Duodenal mucosa (tissue), 2 donors: ENCODE data around the gene HSD17B3.
"Not testable (repeated sequence)": the region's sequence is repeated elsewhere in the genome, so short reads cannot be mapped to it uniquely, and the experiment has no call there.

Source experiments
- H3K27ac ChIP-seq: one replicate; pipeline ENCODE4 v1.7.0; 2013; ENCODE audit warnings: low read depth, low read length
- H3K27me3 ChIP-seq, 2 donors: one replicate each; pipeline ENCODE4 v1.7.0; 2013; ENCODE audit warnings: low read length in 2 of 2, control low read depth in 1 of 2; ENCODE audit not compliant: insufficient read depth in 2 of 2, control insufficient read depth in 1 of 2
- H3K36me3 ChIP-seq, 2 donors: one replicate each; pipeline ENCODE4 v1.7.0; 2013; ENCODE audit warnings: low read length in 2 of 2, control low read depth in 1 of 2; ENCODE audit not compliant: insufficient read depth in 2 of 2, control insufficient read depth in 1 of 2
- H3K4me1 ChIP-seq, 2 donors: one replicate each; pipeline ENCODE4 v1.7.0; 2013; ENCODE audit warnings: low read length in 2 of 2, control low read depth in 1 of 2; ENCODE audit not compliant: insufficient read depth in 2 of 2, control insufficient read depth in 1 of 2
- H3K4me3 ChIP-seq, 2 donors: one replicate each; pipeline ENCODE4 v1.7.0; 2013; ENCODE audit warnings: low read length in 2 of 2, low read depth in 1 of 2
- H3K9ac ChIP-seq, 2 donors: one replicate each; pipeline ENCODE4 v1.7.0; 2013; ENCODE audit warnings: low read length in 2 of 2, low read depth in 1 of 2
- H3K9me3 ChIP-seq, 2 donors: one replicate each; pipeline ENCODE4 v1.7.0; 2013; ENCODE audit warnings: low read length in 2 of 2, control low read depth in 1 of 2; ENCODE audit not compliant: control insufficient read depth in 1 of 2

HSD17B3 gene

GRCh38 chr9:96236854-96237550 is 65.0 kb downstream of the HSD17B3 start:
- H3K4me3 ChIP-seq: no peak overlapping the region
- H3K4me1 ChIP-seq: no peaks in the 10 kb centered on the region
- H3K27ac ChIP-seq: no peak overlapping the region
- no peaks in the 10 kb centered on the region for H3K9me3 ChIP-seq
- H3K27me3 ChIP-seq: no peaks in the 10 kb centered on the region
- H3K9ac ChIP-seq: no peak overlapping the region
- no peaks in the 10 kb centered on the region for H3K36me3 ChIP-seq

GRCh38 chr9:96236337-96236736 is 65.6 kb downstream of the HSD17B3 start:
- not testable (repeated sequence) for H3K4me1 ChIP-seq, H3K9me3 ChIP-seq, H3K9ac ChIP-seq, H3K27ac ChIP-seq, H3K36me3 ChIP-seq, H3K27me3 ChIP-seq, H3K4me3 ChIP-seq

DNA sequence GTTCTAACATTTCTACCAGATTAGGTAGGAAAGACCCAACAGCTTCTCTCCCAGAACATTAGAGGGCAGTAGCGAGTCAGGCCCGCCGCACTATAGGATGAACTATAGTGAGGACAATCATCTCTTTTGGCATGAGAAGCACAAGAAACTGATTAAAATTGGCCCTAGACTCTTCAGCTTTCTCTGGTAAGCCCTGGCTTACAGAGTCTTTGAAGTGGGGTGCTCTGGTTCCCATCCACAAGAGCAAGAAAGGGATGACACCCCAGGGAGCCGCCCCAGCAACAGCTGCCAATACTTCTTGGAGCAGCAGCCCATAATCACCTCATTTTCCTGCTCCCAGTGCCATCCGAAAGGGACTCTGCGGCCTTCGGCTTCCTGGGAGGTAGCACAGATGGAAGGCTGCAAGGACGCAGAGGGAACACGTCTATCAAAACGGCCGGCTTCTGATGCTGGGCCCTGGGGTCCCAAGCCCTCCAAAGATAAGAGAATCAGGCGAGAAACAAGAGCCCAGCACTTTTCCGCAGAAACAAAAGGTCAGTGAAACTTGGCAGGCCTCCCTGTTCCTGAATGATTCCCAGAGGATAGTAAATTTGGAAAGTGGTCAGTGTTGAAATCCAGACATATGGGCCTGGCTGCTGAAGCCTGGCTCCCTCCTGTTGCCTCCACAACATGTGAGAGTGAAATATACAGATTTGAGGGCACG is 69.3 kb downstream of the HSD17B3 start:
- Histone ChIP-seq H3K4me1 (no peaks in the 10 kb centered on the region), H3K36me3 (no peaks in the 10 kb centered on the region), H3K9ac (no peak overlapping the region), H3K9me3 (no peaks in the 10 kb centered on the region), H3K27ac (no peak overlapping the region), H3K4me3 (no peak overlapping the region), H3K27me3 (no peaks in the 10 kb centered on the region)

- Histone ChIP-seq H3K27ac (no peak overlapping the region), H3K4me1 (no peaks in the 10 kb centered on the region), H3K4me3 (no peak overlapping the region), H3K36me3 (no peaks in the 10 kb centered on the region), H3K27me3 (no peaks in the 10 kb centered on the region), H3K9ac (no peak overlapping the region), H3K9me3 (no peaks in the 10 kb centered on the region)
Observed at GRCh38 chr9:96232164-96232538, 69.8 kb downstream of the HSD17B3 start.

GRCh38 chr9:96230002-96230401 is 72.0 kb downstream of the HSD17B3 start:
- Histone ChIP-seq H3K36me3 (no peaks in the 10 kb centered on the region), H3K27ac (no peak overlapping the region), H3K9me3 (no peaks in the 10 kb centered on the region), H3K9ac (no peak overlapping the region), H3K27me3 (no peaks in the 10 kb centered on the region), H3K4me3 (no peak overlapping the region), H3K4me1 (no peaks in the 10 kb centered on the region)

- H3K4me1 ChIP-seq: peaks cover 8 to 9% of the 10 kb centered on the region in 2 donors
- H3K4me3 ChIP-seq: no peak overlapping the region
- peaks cover 2 to 10% of the 10 kb centered on the region in 2 donors for H3K9me3 ChIP-seq
- no peak overlapping the region for H3K27ac ChIP-seq
- no peak overlapping the region for H3K9ac ChIP-seq
- peaks cover 0 to 4% of the 10 kb centered on the region in 2 donors for H3K27me3 ChIP-seq
- H3K36me3 ChIP-seq: no peaks in the 10 kb centered on the region
Observed at GRCh38 chr9:96222132-96222531, 79.8 kb downstream of the HSD17B3 start.

- Histone ChIP-seq H3K9ac (no peak overlapping the region), H3K9me3 (peaks cover 2 to 10% of the 10 kb centered on the region in 2 donors), H3K4me3 (no peak overlapping the region), H3K36me3 (no peaks in the 10 kb centered on the region), H3K27ac (no peak overlapping the region), H3K27me3 (peaks cover under 1 to 4% of the 10 kb centered on the region in 2 donors), H3K4me1 (peaks cover 9 to 13% of the 10 kb centered on the region in 2 donors)
Observed at GRCh38 chr9:96219900-96220257, 82.1 kb downstream of the HSD17B3 start.

DNA sequence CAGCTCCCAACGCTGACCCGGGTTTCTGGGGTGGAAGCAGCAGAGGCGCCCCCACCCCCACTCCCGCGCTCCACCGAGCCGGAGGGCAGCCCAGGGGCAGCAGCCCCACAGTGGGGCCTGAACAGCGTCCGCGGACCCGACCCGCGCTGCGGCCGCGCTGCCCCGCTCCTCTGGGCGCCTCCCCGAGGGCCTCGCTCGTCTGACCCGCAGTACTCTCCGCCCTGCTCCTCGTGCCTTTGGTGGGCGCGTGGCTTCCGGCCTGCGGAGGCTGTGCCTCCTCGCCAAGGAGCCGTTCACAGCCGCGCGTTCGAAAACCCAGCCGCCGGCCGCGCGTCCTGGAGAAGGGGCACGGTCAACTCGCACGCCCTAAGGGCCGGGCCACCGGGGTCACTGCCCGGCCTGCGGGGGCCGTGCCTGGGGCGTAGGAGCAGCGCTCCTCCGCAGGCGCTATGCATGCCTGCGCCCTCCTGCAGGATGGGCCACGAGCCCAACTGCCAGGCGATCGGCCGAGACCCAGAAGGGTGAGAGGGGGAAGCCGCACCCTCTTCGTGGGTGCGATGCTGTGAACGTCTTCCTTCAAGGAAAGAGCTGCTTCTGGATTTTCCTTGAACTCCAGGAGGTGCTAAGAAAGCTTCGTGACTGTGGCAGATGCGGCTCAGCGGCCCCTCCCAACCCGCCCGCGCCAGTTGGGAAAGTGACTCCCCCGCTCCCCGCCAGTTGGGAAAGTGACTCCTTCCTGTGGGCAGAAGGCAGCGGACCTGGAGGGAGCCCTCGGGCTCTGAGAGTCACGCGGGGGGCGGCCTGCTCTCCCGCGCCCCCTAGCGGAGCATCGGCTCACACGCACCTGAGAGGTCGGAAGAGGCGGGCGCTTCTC is 82.7 kb downstream of the HSD17B3 start:
- peaks cover 9 to 13% of the 10 kb centered on the region in 2 donors for H3K4me1 ChIP-seq
- no peak overlapping the region for H3K9ac ChIP-seq
- peak overlapping the region; percentile 60 to 69 for H3K4me3 ChIP-seq
- H3K27ac ChIP-seq: no peak overlapping the region
- H3K9me3 ChIP-seq: peaks cover 2 to 8% of the 10 kb centered on the region in 2 donors
- H3K27me3 ChIP-seq: peaks cover 4 to 5% of the 10 kb centered on the region in 2 donors
- no peaks in the 10 kb centered on the region for H3K36me3 ChIP-seq

- H3K4me3 ChIP-seq: peak overlapping the region; percentile 66 to 69
- H3K9ac ChIP-seq: peak overlapping the region; percentile 40 to 54
Observed at GRCh38 chr9:96217754-96218693, 84.0 kb downstream of the HSD17B3 start.

More at GRCh38 chr9:96217754-96218693, 84.0 kb downstream of the HSD17B3 start:
- no peaks in the 10 kb centered on the region for H3K36me3 ChIP-seq
- H3K9me3 ChIP-seq: no peaks in the 10 kb centered on the region
- H3K27me3 ChIP-seq: peaks cover 4 to 5% of the 10 kb centered on the region in 2 donors
- H3K4me1 ChIP-seq: peaks cover 9 to 13% of the 10 kb centered on the region in 2 donors
- H3K27ac ChIP-seq: no peak overlapping the region
